Gastroesophageal sphincter (tissue), 4 donors: ENCODE data around the gene BIRC6. TPM values are rescaled to one million over a fixed set of nuclear protein-coding genes. Genes with fewer than 3 reads are reported as not detected.

Source experiments
- ATAC-seq: fragments of 150-250 bp; one replicate; pipeline ENCODE4 v1.9.1; 2016; ENCODE audit warnings: mild to moderate bottlenecking, moderate library complexity
- H3K27ac ChIP-seq, 4 donors: fragments of 200-600 bp; sonication (generic) in 3 of 4; 1 replicate in 3 of 4; 2 replicates in 1 of 4; pipeline ENCODE4 v1.5.1; 2016 to 2019
- H3K27me3 ChIP-seq: fragments of 200-600 bp; sonication (generic); one replicate; pipeline ENCODE4 v1.5.1; 2019
- H3K36me3 ChIP-seq, 2 donors: fragments of 200-600 bp; sonication (generic); one replicate each; pipeline ENCODE4 v1.5.1; 2019; ENCODE audit warnings: control low read depth in 1 of 2
- H3K4me1 ChIP-seq, 3 donors: fragments of 200-600 bp; sonication (generic); 1 replicate in 2 of 3; 2 replicates in 1 of 3; pipeline ENCODE4 v1.5.1; 2016 to 2019; ENCODE audit warnings: control low read depth in 2 of 3
- H3K4me3 ChIP-seq, 2 donors: fragments of 200-600 bp; sonication (generic); one replicate each; pipeline ENCODE4 v1.5.1; 2019; ENCODE audit warnings: mild to moderate bottlenecking in 1 of 2, moderate library complexity in 1 of 2
- H3K9me3 ChIP-seq, 3 donors: fragments of 200-600 bp; sonication (generic); one replicate each; pipeline ENCODE4 v1.5.1; 2017 to 2019; ENCODE audit warnings: control low read depth in 2 of 3
- EP300 ChIP-seq: sonication (generic); formaldehyde crosslinking; IDR thresholded peaks from one replicate; pipeline ENCODE4 v1.6.1; 2017; ENCODE audit warnings: antibody characterized with exemption, mild to moderate bottlenecking
- POLR2A ChIP-seq, 2 donors: fragments of 450-650 bp; IDR thresholded peaks; one replicate each; pipeline ENCODE4 v1.6.1; 2017; ENCODE audit warnings: antibody characterized with exemption in 2 of 2, mild to moderate bottlenecking in 2 of 2, moderate library complexity in 1 of 2
- POLR2AphosphoS5 ChIP-seq: sonication (generic); formaldehyde crosslinking; IDR thresholded peaks from one replicate; pipeline ENCODE4 v1.6.1; 2017; ENCODE audit warnings: antibody characterized with exemption
- WGBS, 2 donors: methylation state at CpG; one replicate each; pipeline ENCODE4 v1.1.5; 2018; ENCODE audit warnings: low coverage in 1 of 2; 5-methylcytosine and 5-hydroxymethylcytosine counted together
- total RNA-seq, 4 donors: library from RNA; depleted of rRNA; stranded (reverse); fragments of >200 nt; gene quantifications; one replicate each; pipeline ENCODE4 v1.1.0, GENCODE V29; 2016
- TF ChIP-seq, protein P1 (sequence below), 4 experiments: fragments of 200-600 bp in 2 of 4; fragments of 450-650 bp in 2 of 4; sonication (generic) in 1 of 4; IDR thresholded peaks; one replicate each; pipeline ENCODE4 v1.5.1; 2017 to 2019; ENCODE audit warnings: antibody characterized with exemption in 4 of 4, mild to moderate bottlenecking in 2 of 4, moderate library complexity in 2 of 4

Gene BIRC6
- total RNA-seq, 4 donors from 2014 or later, result 69.5 to 168 (median 92.7) TPM

DNA sequence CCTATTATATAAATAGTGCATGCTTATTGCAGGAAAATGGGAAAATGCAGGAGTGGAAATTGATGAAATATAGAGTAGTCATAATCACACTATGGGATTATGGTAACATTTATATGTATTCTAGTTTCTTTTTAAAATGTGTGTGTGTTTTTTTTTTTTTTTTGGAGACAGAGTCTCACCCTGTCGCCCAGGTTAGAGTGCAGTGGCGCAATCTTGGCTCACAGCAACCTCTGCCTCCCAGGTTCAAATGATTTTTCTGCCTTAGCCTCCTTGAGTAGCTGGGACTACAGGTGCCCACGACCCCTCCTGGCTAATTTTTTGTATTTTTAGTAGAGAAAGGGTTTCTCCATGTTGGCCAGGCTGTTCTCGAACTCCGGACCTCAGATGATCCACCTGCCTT, 47.0 kb downstream of the BIRC6 start:
- Histone ChIP-seq H3K27me3 (no peaks in the 10 kb centered on the region), H3K36me3 (peaks cover 0 to 85% of the 10 kb centered on the region in 2 donors), H3K27ac (no peak overlapping the region), H3K4me1 (no peaks in the 10 kb centered on the region), H3K9me3 (no peaks in the 10 kb centered on the region), H3K4me3 (no peak overlapping the region)
- WGBS, 2 donors, result 93 to 98% methylated on average over 5 of the region's 5 CpGs
- no peak for ATAC-seq
- no peak for TF ChIP-seq POLR2AphosphoS5
- TF ChIP-seq, protein P1, sequence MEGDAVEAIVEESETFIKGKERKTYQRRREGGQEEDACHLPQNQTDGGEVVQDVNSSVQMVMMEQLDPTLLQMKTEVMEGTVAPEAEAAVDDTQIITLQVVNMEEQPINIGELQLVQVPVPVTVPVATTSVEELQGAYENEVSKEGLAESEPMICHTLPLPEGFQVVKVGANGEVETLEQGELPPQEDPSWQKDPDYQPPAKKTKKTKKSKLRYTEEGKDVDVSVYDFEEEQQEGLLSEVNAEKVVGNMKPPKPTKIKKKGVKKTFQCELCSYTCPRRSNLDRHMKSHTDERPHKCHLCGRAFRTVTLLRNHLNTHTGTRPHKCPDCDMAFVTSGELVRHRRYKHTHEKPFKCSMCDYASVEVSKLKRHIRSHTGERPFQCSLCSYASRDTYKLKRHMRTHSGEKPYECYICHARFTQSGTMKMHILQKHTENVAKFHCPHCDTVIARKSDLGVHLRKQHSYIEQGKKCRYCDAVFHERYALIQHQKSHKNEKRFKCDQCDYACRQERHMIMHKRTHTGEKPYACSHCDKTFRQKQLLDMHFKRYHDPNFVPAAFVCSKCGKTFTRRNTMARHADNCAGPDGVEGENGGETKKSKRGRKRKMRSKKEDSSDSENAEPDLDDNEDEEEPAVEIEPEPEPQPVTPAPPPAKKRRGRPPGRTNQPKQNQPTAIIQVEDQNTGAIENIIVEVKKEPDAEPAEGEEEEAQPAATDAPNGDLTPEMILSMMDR (IDR thresholded peaks at IDR 0.05), result no peak
- TF ChIP-seq EP300, result no peak
- TF ChIP-seq POLR2A (IDR thresholded peaks at IDR 0.05), result no peak

DNA sequence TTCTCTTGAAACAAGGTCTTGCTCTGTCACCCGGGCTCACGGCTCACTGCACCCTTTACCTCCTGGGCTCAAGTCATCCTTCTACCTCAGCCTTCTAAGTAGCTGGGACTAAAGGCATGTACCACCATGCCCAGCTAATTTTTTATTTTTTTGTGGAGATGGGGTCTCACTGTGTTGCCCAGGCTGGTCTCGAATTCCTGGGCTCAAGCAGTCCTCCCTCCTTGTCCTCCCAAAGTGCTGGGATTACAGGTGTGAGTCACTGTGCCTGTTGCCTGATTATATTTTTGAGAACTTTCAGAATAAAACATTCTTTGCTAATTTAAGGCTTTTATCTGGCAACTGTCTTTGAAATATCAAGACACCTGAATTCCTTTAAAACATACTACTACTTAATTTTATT, 47.9 kb downstream of the BIRC6 start:
- Histone ChIP-seq H3K4me3 (no peak overlapping the region), H3K27me3 (no peaks in the 10 kb centered on the region), H3K27ac (no peak overlapping the region), H3K4me1 (no peaks in the 10 kb centered on the region), H3K36me3 (peaks cover 0 to 79% of the 10 kb centered on the region in 2 donors), H3K9me3 (no peaks in the 10 kb centered on the region)
- ATAC-seq, result no peak
- WGBS, 2 donors, result 90 to 96% methylated on average over 3 of the region's 3 CpGs
- no peak for TF ChIP-seq EP300
- TF ChIP-seq, protein P1 (IDR thresholded peaks at IDR 0.05), result no peak

DNA sequence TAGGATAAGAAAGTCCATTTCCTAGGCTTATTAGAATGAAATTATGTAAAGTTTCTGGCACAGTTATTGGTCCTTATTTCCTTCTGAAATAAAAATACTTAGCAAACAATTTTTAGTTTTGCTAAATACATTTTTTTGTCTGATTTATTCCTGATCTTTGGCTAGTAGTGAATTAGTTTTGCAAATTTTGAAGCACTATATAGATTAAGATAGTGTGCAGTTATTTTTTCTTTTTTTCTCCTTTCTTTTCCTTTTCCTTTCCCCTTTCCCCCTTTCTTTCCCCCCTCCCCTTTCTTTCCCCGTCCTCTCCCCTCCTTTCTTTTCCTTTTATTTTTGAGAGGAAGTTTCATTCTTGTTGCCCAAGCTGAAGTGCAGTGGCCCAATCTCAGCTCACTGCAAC, 59.7 kb downstream of the BIRC6 start:
- peaks cover 3 to 51% of the 10 kb centered on the region in 2 donors for H3K36me3 ChIP-seq

DNA sequence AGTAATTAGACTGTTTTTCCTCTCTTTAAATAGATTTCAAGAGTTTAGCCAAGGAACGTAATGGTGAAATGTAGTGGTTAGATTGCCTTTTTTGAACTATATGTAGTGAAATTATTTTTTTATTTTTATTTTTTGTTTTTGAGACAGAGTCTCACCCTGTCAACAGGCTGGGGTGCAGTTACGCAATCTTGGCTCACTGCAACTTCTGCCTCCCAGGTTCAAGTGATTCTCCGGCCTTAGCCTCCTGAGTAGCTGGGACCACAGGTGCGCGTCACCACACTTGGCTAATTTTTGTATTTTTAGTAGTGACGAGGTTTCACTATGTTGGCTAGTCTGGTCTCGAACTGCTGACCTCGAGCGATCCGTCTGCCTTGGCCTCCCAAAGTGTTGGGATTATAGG, 60.8 kb downstream of the BIRC6 start:
- H3K27ac ChIP-seq, result no peak overlapping the region
- H3K4me3 ChIP-seq, result no peak overlapping the region
- peaks cover 3 to 49% of the 10 kb centered on the region in 2 donors for H3K36me3 ChIP-seq
- ATAC-seq, result no peak
- TF ChIP-seq, protein P1 (IDR thresholded peaks at IDR 0.05), result no peak
- TF ChIP-seq EP300, result no peak
- no peak for TF ChIP-seq POLR2AphosphoS5
- TF ChIP-seq POLR2A (IDR thresholded peaks at IDR 0.05), result no peak
- H3K27me3 ChIP-seq, result no peaks in the 10 kb centered on the region
- H3K4me1 ChIP-seq, result peaks cover 0 to 23% (median 6%) of the 10 kb centered on the region in 3 donors
- no peaks in the 10 kb centered on the region for H3K9me3 ChIP-seq
- whole genome bisulfite sequencing, 2 donors, result 94 to 98% methylated on average over 4 to 10 of the region's 10 CpGs

More for the DNA sequence above, 59.7 kb downstream of the BIRC6 start:
- WGBS, 2 donors, result 100% methylated on average over 1 of the region's 1 CpG; no CpG with 5 or more reads in 1 of the 2 donors
- TF ChIP-seq EP300 (no peak), POLR2AphosphoS5 (no peak), POLR2A (IDR thresholded peaks at IDR 0.05) (no peak)
- TF ChIP-seq, protein P1 (IDR thresholded peaks at IDR 0.05), result no peak
- no peak for ATAC-seq
- H3K27ac ChIP-seq, result no peak overlapping the region
- no peaks in the 10 kb centered on the region for H3K27me3 ChIP-seq
- H3K4me3 ChIP-seq, result no peak overlapping the region
- peaks cover 0 to 13% (median under 1%) of the 10 kb centered on the region in 3 donors for H3K4me1 ChIP-seq
- no peaks in the 10 kb centered on the region for H3K9me3 ChIP-seq

DNA sequence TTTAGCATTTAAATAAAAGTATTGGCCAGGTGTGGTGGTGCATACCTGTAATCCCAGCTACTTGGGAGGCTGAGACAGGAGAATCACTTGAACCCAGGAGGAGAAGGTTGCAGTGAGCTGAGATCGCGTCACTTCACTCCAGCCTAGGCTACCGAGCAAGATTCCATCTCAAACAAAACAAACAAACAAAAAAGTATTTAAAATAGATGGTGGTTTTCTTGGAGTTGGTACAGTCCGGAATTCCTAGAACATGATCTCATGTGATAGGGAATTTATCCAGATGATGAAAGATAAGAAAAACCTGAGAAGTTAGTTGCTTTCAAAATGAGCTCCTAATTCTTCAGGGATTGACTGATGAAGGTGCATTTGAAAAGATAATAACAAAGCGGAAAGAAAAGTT, 62.0 kb downstream of the BIRC6 start:
- no peaks in the 10 kb centered on the region for H3K9me3 ChIP-seq
- H3K4me3 ChIP-seq, result no peak overlapping the region
- no peak for ATAC-seq
- peaks cover 3 to 48% of the 10 kb centered on the region in 2 donors for H3K36me3 ChIP-seq
- peaks cover 0 to 32% (median 7%) of the 10 kb centered on the region in 3 donors for H3K4me1 ChIP-seq
- H3K27ac ChIP-seq, result no peak overlapping the region
- 73 to 81% methylated on average over 4 to 5 of the region's 5 CpGs for WGBS, 2 donors
- no peaks in the 10 kb centered on the region for H3K27me3 ChIP-seq
- no peak for TF ChIP-seq POLR2A (IDR thresholded peaks at IDR 0.05)
- no peak for TF ChIP-seq EP300
- TF ChIP-seq, protein P1 (IDR thresholded peaks at IDR 0.05), result no peak
- no peak for TF ChIP-seq POLR2AphosphoS5
